Midbrain (tissue), 1 donor: ENCODE measurements around the gene TSFM.
A peak's percentile ranks its signal among the peaks of the same experiment; 100 is the strongest.

Source experiments
- DNase-seq: peaks from one replicate; lab custom pipeline; 2025; lab: John Stamatoyannopoulos, UW

Gene TSFM

DNA sequence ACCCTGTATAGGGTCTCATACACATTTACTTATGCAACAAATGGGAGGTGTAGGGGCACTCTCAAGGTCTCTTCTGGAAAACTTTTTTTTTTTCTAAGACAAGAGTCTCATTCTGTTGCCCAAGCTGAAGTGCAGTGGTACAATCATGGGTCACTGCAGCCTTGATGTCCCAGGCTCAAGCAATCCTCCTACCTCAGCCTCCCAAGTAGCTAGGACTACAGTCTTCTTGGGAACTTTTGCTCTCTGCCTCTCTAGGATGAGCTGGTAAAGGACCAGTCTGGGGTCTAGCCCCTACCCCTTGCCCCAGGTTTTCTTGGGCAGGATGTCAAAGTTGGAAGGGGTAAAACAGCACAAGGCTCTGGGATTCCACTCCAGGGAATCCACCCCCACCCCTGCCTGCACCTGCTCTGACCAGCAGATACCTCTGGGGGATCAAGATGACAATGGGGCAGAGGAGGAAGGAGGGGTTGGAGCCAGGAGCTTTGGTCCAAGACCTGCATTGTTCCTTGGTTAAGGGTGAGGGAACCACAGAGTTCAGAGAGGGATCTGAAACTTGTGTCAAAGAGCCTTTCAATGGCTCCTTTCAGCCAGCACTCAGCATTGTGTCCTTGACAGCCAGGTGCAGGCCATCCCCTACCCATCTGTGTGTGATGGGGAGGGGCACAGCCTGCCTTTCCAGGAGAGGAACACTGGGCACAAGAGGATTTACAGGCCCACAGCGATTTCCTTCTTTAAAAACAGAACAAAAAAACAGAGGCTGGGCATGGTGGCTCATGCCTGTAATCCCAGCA lies 51.7 kb downstream of the TSFM start:
- no peak for DNase-seq

DNA sequence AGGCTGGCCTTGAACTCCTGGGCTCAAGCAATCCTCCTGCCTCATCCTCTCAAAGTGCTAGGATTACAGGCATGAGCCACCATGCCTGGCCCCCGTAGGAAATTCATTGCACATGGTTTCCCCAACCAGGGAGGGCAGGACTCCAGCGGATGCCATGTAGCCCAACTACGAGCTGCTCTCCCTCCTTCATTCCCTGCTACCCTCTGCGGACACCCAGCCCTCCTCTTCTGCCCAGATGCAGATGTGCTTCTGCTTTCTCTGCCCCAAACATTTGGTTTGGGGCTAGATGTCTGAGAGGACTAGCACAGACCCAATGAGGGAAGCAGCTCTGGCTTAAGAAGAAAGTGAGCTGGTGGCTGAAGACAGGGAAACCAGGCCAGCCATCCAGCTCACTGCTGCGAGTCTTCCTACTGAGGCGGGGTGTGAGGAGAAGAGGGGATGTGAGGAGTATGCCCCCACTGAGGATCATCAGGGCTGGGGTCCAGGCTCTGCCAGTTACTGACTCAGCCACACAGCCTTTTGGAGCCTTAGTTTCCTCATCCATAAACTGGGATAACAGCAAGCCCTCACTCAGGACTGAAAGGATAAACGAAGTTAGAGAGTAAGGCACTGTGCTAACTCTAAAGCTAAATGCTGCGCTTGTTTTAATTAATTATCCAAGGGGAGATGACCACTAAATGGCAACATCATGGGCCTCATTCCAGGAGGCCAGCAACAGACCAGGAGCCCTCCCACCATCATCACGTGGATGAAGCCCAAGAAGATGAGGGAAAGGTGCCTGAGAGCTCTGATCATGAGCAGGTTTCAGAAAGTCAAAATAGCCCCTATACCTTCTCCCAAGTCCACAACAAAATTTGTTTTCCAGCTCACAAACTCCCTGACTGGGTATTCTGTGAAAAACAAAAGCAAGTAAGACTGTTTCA lies 53.0 kb downstream of the TSFM start:
- DNase-seq, result no peak

GRCh38 chr12:57836442-57837375 lies 54.1 kb downstream of the TSFM start:
- peak; percentile 48 for DNase-seq

- DNase-seq, result no peak
Measured at GRCh38 chr12:57837864-57838562, 55.4 kb downstream of the TSFM start.

- no peak for DNase-seq
Measured at GRCh38 chr12:57838594-57839302, 56.2 kb downstream of the TSFM start.

DNA sequence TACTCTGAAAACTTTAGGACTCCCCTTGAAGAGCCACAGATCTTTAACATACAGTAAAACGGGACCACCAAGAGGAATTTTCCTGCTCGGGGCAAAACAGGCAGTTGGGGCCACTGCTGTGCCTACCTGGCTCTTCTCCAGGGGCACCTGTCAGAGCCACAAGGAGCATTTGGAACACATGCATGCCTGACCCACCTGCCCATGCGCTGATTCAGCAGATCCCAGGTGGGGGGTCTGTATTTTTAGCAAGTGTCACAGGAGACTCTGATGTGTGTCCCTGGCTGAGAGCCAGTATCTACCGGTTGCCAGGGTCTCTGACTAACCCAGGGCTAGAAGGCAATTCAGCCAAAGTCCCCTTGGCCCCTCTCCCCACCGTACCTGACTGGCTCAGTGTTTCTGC lies 57.4 kb downstream of the TSFM start:
- no peak for DNase-seq

- no peak for DNase-seq
Measured at GRCh38 chr12:57840726-57841125, 58.1 kb downstream of the TSFM start.

- no peak for DNase-seq
Measured at GRCh38 chr12:57841445-57841844, 58.9 kb downstream of the TSFM start.

GRCh38 chr12:57842342-57843294 lies 60.0 kb downstream of the TSFM start:
- DNase-seq, result no peak

GRCh38 chr12:57844709-57845477 lies 62.3 kb downstream of the TSFM start:
- peak; percentile 48 for DNase-seq

- DNase-seq, result peak; percentile 91
Measured at GRCh38 chr12:57845478-57846284, 63.1 kb downstream of the TSFM start.

GRCh38 chr12:57846285-57846576 lies 63.6 kb downstream of the TSFM start:
- DNase-seq, result no peak

- peak; percentile 98 for DNase-seq
Measured at GRCh38 chr12:57846577-57847319, 64.2 kb downstream of the TSFM start, which contains the start of gene CTDSP2. Gene CTDSP2 (minus strand): TSS chr12:57846729. CDS start chr12:57846435, 294 bp downstream.
